Adrenal gland (tissue), 5 donors: Measurements from ENCODE around the gene GRAMD1B.

Experiments
- CTCF ChIP-seq, 6 experiments: fragments of 450-650 bp in 4 of 6; fragments of 200-600 bp in 2 of 6; sonication (generic) in 1 of 6; IDR thresholded peaks; 1 replicate in 5 of 6; 2 replicates in 1 of 6; pipeline versions ENCODE4 v1.5.1 to v1.8.0; 2016 to 2021; ENCODE audit warnings: antibody characterized with exemption in 6 of 6, mild to moderate bottlenecking in 2 of 6, moderate library complexity in 1 of 6
- POLR2A ChIP-seq, 2 donors: fragments of 450-650 bp; IDR thresholded peaks; one replicate each; pipeline ENCODE4 v1.6.1; 2017; ENCODE audit warnings: antibody characterized with exemption in 2 of 2, mild to moderate bottlenecking in 2 of 2, moderate library complexity in 1 of 2
- donor health status: DM: no; HTN: no; CAD: no.

GRCh38 chr11:123597859-123598258, 167.8 kb downstream of the GRAMD1B start:
- TF ChIP-seq CTCF (IDR thresholded peaks at IDR 0.05) (no peak), POLR2A (IDR thresholded peaks at IDR 0.05) (no peak)
